ENCODE results near the gene TP53TG5. TPM values are rescaled to one million over a fixed set of nuclear protein-coding genes. Genes with fewer than 3 reads are reported as not detected.

The TP53TG5 gene
- total and polyA plus RNA-seq, 2 experiments from 2014 or later, result not detected

DNA sequence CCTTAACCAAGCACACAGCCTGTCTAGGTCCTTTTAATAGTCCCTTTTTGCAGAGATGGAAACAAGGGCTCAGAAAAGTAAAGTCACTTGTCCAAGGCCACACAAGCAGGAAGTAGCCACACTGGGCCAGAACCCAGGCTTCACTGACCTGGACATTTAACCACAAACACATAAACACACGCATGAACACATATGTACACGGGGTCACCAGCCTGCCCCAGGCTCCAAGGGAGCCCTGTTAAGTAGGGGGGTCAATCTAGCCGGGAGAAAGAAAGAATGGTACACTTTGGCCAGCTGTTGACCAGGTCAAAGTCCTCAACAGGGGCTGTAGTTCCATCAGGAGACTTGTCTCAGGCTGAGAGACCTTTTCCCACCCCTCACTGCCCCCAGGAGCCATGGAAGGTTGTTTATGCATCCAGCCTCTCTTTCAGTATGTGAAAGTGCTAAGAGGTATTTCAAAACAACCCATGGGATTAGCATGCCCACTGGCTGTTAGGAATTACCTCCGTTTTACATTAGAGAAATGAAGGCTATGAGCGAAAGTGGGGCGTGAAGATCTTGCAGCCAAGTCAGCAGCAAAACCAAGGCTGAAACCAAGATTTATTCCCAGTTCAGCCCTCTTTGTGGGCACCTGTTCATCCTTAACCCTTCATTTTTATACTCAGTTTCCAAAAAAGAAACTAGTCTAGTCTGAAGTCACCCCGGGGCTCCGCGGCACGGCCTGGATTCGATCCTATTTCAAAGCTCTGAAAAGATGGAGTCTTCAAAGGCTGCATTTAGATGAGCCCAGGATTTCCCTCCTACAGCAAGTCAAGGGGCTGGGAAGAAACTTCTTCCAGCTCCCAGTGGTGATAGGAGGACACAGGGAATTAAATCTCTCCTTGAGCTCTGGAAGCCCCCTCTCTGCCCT is 39.7 kb downstream of the TP53TG5 start:
- Histone ChIP-seq H3K4me2 (0 out of 2 replicates have a peak overlapping the region, but pooled peaks have one; percentile 23), H3K4me1 (ENCODE audit: insufficient read depth) (peaks cover 59% of the 10 kb centered on the region)
- H3K27ac Mint-ChIP-seq, result peak overlapping the region; percentile 80

More for the DNA sequence above, 39.7 kb downstream of the TP53TG5 start:
- 0 out of 2 replicates have a peak, but pooled peaks cover 3% of the 10 kb centered on the region for H3F3A ChIP-seq (replicated peaks; ENCODE audit: low read depth)
- H3K4me3 ChIP-seq, result no peak overlapping the region
- ATAC-seq, result no peak
- no peaks in the 10 kb centered on the region for H3K27me3 ChIP-seq (ENCODE audit: insufficient read depth)
- H3K36me3 ChIP-seq (ENCODE audit: insufficient read depth), result no peaks in the 10 kb centered on the region
- Mint-ChIP-seq H3K27me3 (ENCODE audit: insufficient read depth, low read depth, poor library complexity) (peaks cover 7% of the 10 kb centered on the region), H3K4me3 (no peak overlapping the region; the same call in 2 of the 3 replicates), H3K9me3 (no peaks in the 10 kb centered on the region), H3K36me3 (ENCODE audit: low read depth) (peaks cover 34% of the 10 kb centered on the region), H3K4me1 (peaks cover 68% of the 10 kb centered on the region)
- H3K79me2 ChIP-seq (replicated peaks; ENCODE audit: insufficient read depth), result peaks cover 73% of the 10 kb centered on the region
- H3K27ac ChIP-seq (ENCODE audit: low read depth), result peak overlapping the region; percentile 63; the same call in 1 of the 2 replicates
- H4K20me1 ChIP-seq (replicated peaks; ENCODE audit: insufficient read depth), result 0 out of 2 replicates have a peak, but pooled peaks cover 2% of the 10 kb centered on the region
- no peaks in the 10 kb centered on the region for H3K9me2 ChIP-seq (ENCODE audit: insufficient read depth)
- H2AFZ ChIP-seq, result no peak overlapping the region
- TF ChIP-seq, protein P1, sequence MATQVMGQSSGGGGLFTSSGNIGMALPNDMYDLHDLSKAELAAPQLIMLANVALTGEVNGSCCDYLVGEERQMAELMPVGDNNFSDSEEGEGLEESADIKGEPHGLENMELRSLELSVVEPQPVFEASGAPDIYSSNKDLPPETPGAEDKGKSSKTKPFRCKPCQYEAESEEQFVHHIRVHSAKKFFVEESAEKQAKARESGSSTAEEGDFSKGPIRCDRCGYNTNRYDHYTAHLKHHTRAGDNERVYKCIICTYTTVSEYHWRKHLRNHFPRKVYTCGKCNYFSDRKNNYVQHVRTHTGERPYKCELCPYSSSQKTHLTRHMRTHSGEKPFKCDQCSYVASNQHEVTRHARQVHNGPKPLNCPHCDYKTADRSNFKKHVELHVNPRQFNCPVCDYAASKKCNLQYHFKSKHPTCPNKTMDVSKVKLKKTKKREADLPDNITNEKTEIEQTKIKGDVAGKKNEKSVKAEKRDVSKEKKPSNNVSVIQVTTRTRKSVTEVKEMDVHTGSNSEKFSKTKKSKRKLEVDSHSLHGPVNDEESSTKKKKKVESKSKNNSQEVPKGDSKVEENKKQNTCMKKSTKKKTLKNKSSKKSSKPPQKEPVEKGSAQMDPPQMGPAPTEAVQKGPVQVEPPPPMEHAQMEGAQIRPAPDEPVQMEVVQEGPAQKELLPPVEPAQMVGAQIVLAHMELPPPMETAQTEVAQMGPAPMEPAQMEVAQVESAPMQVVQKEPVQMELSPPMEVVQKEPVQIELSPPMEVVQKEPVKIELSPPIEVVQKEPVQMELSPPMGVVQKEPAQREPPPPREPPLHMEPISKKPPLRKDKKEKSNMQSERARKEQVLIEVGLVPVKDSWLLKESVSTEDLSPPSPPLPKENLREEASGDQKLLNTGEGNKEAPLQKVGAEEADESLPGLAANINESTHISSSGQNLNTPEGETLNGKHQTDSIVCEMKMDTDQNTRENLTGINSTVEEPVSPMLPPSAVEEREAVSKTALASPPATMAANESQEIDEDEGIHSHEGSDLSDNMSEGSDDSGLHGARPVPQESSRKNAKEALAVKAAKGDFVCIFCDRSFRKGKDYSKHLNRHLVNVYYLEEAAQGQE (IDR thresholded peaks at IDR 0.05; ENCODE audit: unreplicated experiment), result no peak
- TF ChIP-seq ZNF114 (CRISPR knock-in tag; IDR thresholded peaks at IDR 0.05) (no peak), ZNF331 (CRISPR knock-in tag; IDR thresholded peaks at IDR 0.05; ENCODE audit: low read depth) (no peak), EZH2 (IDR thresholded peaks at IDR 0.05; ENCODE audit: low read depth, unreplicated experiment) (no peak), STAT1 (IDR thresholded peaks at IDR 0.05; ENCODE audit: unreplicated experiment) (no peak), POLR2AphosphoS5 (IDR thresholded peaks at IDR 0.05; ENCODE audit: low read depth) (no peak), EZH2phosphoT487 (IDR thresholded peaks at IDR 0.05; ENCODE audit: unreplicated experiment) (no peak), NANOG (IDR thresholded peaks at IDR 0.05; ENCODE audit: borderline replicate concordance) (no peak), CREB1 (CRISPR knock-in tag; IDR thresholded peaks at IDR 0.05; ENCODE audit: low read depth) (no peak)
- TF ChIP-seq, protein P2, sequence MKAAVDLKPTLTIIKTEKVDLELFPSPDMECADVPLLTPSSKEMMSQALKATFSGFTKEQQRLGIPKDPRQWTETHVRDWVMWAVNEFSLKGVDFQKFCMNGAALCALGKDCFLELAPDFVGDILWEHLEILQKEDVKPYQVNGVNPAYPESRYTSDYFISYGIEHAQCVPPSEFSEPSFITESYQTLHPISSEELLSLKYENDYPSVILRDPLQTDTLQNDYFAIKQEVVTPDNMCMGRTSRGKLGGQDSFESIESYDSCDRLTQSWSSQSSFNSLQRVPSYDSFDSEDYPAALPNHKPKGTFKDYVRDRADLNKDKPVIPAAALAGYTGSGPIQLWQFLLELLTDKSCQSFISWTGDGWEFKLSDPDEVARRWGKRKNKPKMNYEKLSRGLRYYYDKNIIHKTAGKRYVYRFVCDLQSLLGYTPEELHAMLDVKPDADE (IDR thresholded peaks at IDR 0.05), result no peak
- TF ChIP-seq, protein P3, sequence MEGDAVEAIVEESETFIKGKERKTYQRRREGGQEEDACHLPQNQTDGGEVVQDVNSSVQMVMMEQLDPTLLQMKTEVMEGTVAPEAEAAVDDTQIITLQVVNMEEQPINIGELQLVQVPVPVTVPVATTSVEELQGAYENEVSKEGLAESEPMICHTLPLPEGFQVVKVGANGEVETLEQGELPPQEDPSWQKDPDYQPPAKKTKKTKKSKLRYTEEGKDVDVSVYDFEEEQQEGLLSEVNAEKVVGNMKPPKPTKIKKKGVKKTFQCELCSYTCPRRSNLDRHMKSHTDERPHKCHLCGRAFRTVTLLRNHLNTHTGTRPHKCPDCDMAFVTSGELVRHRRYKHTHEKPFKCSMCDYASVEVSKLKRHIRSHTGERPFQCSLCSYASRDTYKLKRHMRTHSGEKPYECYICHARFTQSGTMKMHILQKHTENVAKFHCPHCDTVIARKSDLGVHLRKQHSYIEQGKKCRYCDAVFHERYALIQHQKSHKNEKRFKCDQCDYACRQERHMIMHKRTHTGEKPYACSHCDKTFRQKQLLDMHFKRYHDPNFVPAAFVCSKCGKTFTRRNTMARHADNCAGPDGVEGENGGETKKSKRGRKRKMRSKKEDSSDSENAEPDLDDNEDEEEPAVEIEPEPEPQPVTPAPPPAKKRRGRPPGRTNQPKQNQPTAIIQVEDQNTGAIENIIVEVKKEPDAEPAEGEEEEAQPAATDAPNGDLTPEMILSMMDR (conservative IDR thresholded peaks at IDR 0.05; ENCODE audit: low read depth in 2 of 2), result no peak
- TF ChIP-seq, protein P4, sequence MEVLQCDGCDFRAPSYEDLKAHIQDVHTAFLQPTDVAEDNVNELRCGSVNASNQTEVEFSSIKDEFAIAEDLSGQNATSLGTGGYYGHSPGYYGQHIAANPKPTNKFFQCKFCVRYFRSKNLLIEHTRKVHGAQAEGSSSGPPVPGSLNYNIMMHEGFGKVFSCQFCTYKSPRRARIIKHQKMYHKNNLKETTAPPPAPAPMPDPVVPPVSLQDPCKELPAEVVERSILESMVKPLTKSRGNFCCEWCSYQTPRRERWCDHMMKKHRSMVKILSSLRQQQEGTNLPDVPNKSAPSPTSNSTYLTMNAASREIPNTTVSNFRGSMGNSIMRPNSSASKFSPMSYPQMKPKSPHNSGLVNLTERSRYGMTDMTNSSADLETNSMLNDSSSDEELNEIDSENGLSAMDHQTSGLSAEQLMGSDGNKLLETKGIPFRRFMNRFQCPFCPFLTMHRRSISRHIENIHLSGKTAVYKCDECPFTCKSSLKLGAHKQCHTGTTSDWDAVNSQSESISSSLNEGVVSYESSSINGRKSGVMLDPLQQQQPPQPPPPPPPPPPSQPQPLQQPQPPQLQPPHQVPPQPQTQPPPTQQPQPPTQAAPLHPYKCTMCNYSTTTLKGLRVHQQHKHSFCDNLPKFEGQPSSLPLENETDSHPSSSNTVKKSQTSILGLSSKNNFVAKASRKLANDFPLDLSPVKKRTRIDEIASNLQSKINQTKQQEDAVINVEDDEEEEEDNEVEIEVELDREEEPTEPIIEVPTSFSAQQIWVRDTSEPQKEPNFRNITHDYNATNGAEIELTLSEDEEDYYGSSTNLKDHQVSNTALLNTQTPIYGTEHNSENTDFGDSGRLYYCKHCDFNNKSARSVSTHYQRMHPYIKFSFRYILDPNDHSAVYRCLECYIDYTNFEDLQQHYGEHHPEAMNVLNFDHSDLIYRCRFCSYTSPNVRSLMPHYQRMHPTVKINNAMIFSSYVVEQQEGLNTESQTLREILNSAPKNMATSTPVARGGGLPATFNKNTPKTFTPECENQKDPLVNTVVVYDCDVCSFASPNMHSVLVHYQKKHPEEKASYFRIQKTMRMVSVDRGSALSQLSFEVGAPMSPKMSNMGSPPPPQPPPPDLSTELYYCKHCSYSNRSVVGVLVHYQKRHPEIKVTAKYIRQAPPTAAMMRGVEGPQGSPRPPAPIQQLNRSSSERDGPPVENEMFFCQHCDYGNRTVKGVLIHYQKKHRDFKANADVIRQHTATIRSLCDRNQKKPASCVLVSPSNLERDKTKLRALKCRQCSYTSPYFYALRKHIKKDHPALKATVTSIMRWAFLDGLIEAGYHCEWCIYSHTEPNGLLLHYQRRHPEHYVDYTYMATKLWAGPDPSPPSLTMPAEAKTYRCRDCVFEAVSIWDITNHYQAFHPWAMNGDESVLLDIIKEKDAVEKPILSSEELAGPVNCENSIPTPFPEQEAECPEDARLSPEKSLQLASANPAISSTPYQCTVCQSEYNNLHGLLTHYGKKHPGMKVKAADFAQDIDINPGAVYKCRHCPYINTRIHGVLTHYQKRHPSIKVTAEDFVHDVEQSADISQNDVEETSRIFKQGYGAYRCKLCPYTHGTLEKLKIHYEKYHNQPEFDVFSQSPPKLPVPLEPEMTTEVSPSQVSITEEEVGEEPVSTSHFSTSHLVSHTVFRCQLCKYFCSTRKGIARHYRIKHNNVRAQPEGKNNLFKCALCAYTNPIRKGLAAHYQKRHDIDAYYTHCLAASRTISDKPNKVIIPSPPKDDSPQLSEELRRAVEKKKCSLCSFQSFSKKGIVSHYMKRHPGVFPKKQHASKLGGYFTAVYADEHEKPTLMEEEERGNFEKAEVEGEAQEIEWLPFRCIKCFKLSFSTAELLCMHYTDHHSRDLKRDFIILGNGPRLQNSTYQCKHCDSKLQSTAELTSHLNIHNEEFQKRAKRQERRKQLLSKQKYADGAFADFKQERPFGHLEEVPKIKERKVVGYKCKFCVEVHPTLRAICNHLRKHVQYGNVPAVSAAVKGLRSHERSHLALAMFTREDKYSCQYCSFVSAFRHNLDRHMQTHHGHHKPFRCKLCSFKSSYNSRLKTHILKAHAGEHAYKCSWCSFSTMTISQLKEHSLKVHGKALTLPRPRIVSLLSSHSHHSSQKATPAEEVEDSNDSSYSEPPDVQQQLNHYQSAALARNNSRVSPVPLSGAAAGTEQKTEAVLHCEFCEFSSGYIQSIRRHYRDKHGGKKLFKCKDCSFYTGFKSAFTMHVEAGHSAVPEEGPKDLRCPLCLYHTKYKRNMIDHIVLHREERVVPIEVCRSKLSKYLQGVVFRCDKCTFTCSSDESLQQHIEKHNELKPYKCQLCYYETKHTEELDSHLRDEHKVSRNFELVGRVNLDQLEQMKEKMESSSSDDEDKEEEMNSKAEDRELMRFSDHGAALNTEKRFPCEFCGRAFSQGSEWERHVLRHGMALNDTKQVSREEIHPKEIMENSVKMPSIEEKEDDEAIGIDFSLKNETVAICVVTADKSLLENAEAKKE (CRISPR knock-in tag; IDR thresholded peaks at IDR 0.05), result no peak
- DNase-seq (ENCODE audit: low spot score), result no peak

Data from GM23338 (cell line).